IMR-90 (cell line): ENCODE results near the gene CMSS1. TPM values are rescaled to one million over a fixed set of nuclear protein-coding genes. Genes with fewer than 3 reads are reported as not detected.

ENCODE experiments used
- ATAC-seq: fragments of 200-7000 bp; cut with Tn5 transposase; 2 replicates; pipeline ENCODE4 v1.9.1; 2020; ENCODE audit warnings: low read depth, mild to moderate bottlenecking, moderate library complexity
- BruUV-seq: library from RNA; stranded (reverse); fragments of 400-500 nt; replicated peaks from 2 replicates; lab custom pipeline; 2021; lab: Mats Ljungman, UMichigan
- CTCF ChIA-PET: fragments of 300-600 bp; formaldehyde crosslinking; extraction: SDS; loops from one replicate; lab custom pipeline; 2021; ENCODE audit warnings: antibody characterized with exemption; lab: Yijun Ruan, JAX
- POLR2A ChIA-PET: fragments of 300-600 bp; sonication (Branson Sonifier 250); formaldehyde crosslinking; loops from one replicate; lab custom pipeline; 2022; ENCODE audit warnings: antibody characterized with exemption; ENCODE audit not compliant: unreplicated experiment; lab: Charles Lee
- DNase-seq: peaks from one replicate; pipeline ENCODE4 v3.0.0; 2013
- H2AFZ ChIP-seq: replicated peaks from 2 replicates; pipeline ENCODE3; 2013; ENCODE audit warnings: low read length, mild to moderate bottlenecking; ENCODE audit not compliant: poor library complexity
- H2AK5ac ChIP-seq: 2 replicates; pipeline ENCODE4 v1.6.1; 2013; ENCODE audit warnings: low read depth, low read length, inconsistent platforms
- H2AK9ac ChIP-seq: replicated peaks from 2 replicates; pipeline ENCODE3; 2013; ENCODE audit warnings: mild to moderate bottlenecking, low read depth, low read length, moderate library complexity; ENCODE audit not compliant: poor library complexity
- H2BK120ac ChIP-seq: 2 replicates; pipeline ENCODE4 v1.6.1; 2013; ENCODE audit warnings: low read depth, low read length, inconsistent platforms
- H2BK15ac ChIP-seq: 3 replicates; pipeline ENCODE4 v1.6.1; 2013; ENCODE audit warnings: low read depth, low read length, inconsistent platforms
- H2BK20ac ChIP-seq: 2 replicates; pipeline ENCODE4 v1.6.1; 2013; ENCODE audit warnings: low read depth, mild to moderate bottlenecking, inconsistent platforms, low read length, moderate library complexity
- H2BK5ac ChIP-seq: 2 replicates; pipeline ENCODE4 v1.6.1; 2013; ENCODE audit warnings: mild to moderate bottlenecking, low read depth, low read length, inconsistent platforms; ENCODE audit not compliant: poor library complexity, severe bottlenecking
- H3K14ac ChIP-seq: replicated peaks from 2 replicates; pipeline ENCODE4 v1.6.1; 2013; ENCODE audit warnings: low read depth, low read length, inconsistent platforms
- H3K18ac ChIP-seq: 2 replicates; pipeline ENCODE4 v1.6.1; 2013; ENCODE audit warnings: low read depth, low read length, control low read depth
- H3K23ac ChIP-seq: 2 replicates; pipeline ENCODE4 v1.6.1; 2013; ENCODE audit warnings: low read depth, low read length, inconsistent platforms
- H3K27ac ChIP-seq: 2 replicates; pipeline ENCODE4 v1.5.1; 2013; ENCODE audit warnings: mild to moderate bottlenecking, control low read depth, low read length; ENCODE audit not compliant: insufficient read depth
- H3K27me3 ChIP-seq: 2 replicates; pipeline ENCODE4 v1.6.1; 2013; ENCODE audit warnings: low read length; ENCODE audit not compliant: control insufficient read depth, insufficient read depth
- H3K36me3 ChIP-seq: 2 replicates; pipeline ENCODE4 v1.6.1; 2013; ENCODE audit warnings: low read length, mixed read lengths; ENCODE audit not compliant: control insufficient read depth, insufficient read depth
- H3K4ac ChIP-seq: 2 replicates; pipeline ENCODE4 v1.6.1; 2013; ENCODE audit warnings: low read depth, low read length, inconsistent platforms
- H3K4me1 ChIP-seq: 2 replicates; pipeline ENCODE4 v1.6.1; 2013; ENCODE audit warnings: low read length, mixed read lengths; ENCODE audit not compliant: control insufficient read depth, insufficient read depth
- H3K4me2 ChIP-seq: 2 replicates; pipeline ENCODE4 v1.6.1; 2013; ENCODE audit warnings: low read depth, mild to moderate bottlenecking, control low read depth, low read length, moderate library complexity
- H3K4me3 ChIP-seq: 2 replicates; pipeline ENCODE4 v1.5.1; 2013; ENCODE audit warnings: low read depth, mild to moderate bottlenecking, control low read depth, low read length, moderate library complexity; ENCODE audit not compliant: insufficient read depth
- H3K56ac ChIP-seq: 2 replicates; pipeline ENCODE4 v1.6.1; 2013; ENCODE audit warnings: low read length, inconsistent platforms; ENCODE audit not compliant: insufficient read depth; ENCODE audit errors: extremely low read depth
- H3K79me1 ChIP-seq, 2 experiments: 2 replicates each; pipeline ENCODE4 v1.6.1; 2013; ENCODE audit warnings: low read length in 2 of 2, inconsistent platforms in 1 of 2, low read depth in 1 of 2
- H3K9ac ChIP-seq: 2 replicates; pipeline ENCODE4 v1.6.1; 2013; ENCODE audit warnings: low read depth, low read length, control low read depth
- H3K9me1 ChIP-seq: 2 replicates; pipeline ENCODE4 v1.6.1; 2013; ENCODE audit warnings: low read length, inconsistent platforms; ENCODE audit not compliant: insufficient read depth
- H3K9me3 ChIP-seq: 2 replicates; pipeline ENCODE4 v1.6.1; 2013; ENCODE audit warnings: low read length; ENCODE audit not compliant: control insufficient read depth, insufficient read depth
- H4K20me1 ChIP-seq: 2 replicates; pipeline ENCODE4 v1.6.1; 2013; ENCODE audit warnings: low read length, inconsistent platforms; ENCODE audit not compliant: insufficient read depth
- H4K5ac ChIP-seq: 2 replicates; pipeline ENCODE4 v1.6.1; 2013; ENCODE audit warnings: mild to moderate bottlenecking, low read depth, low read length, control low read depth
- H4K8ac ChIP-seq, 2 experiments: 2 replicates each; pipeline ENCODE4 v1.6.1; 2013; ENCODE audit warnings: low read depth in 2 of 2, low read length in 2 of 2, control low read depth in 1 of 2, inconsistent platforms in 1 of 2
- H4K91ac ChIP-seq: 2 replicates; pipeline ENCODE4 v1.6.1; 2013; ENCODE audit warnings: low read depth, low read length, inconsistent platforms; ENCODE audit not compliant: insufficient read depth
- BHLHE40 ChIP-seq: fragments of 150-350 bp; IDR thresholded peaks from 2 replicates; pipeline ENCODE4 v1.6.1; 2016; ENCODE audit warnings: mild to moderate bottlenecking, low read depth, low read length
- CEBPB ChIP-seq: IDR thresholded peaks from 2 replicates; pipeline ENCODE4 v1.6.1; 2012; ENCODE audit warnings: low read depth, low read length, improper control_type of control experiment
- CHD1 ChIP-seq: IDR thresholded peaks from 2 replicates; pipeline ENCODE4 v1.6.1; 2012; ENCODE audit warnings: low read depth, low read length, improper control_type of control experiment
- CTCF ChIP-seq: conservative IDR thresholded peaks from 2 replicates; pipeline ENCODE4 v1.5.1; 2012; ENCODE audit warnings: mild to moderate bottlenecking, low read depth, low read length, improper control_type of control experiment
- MAFK ChIP-seq: IDR thresholded peaks from 2 replicates; pipeline ENCODE4 v1.6.1; 2012; ENCODE audit warnings: low read depth, low read length, improper control_type of control experiment
- MXI1 ChIP-seq: IDR thresholded peaks from 2 replicates; pipeline ENCODE4 v1.6.1; 2012; ENCODE audit warnings: low read depth, mild to moderate bottlenecking, low read length, moderate library complexity, borderline replicate concordance
- NFE2L2 ChIP-seq: fragments of 150-350 bp; IDR thresholded peaks from 2 replicates; pipeline ENCODE4 v1.6.1; 2016; ENCODE audit warnings: low read depth, mild to moderate bottlenecking, low read length
- RAD21 ChIP-seq: IDR thresholded peaks from 2 replicates; pipeline ENCODE4 v1.6.1; 2012; ENCODE audit warnings: low read length, improper control_type of control experiment
- RCOR1 ChIP-seq: IDR thresholded peaks from 2 replicates; pipeline ENCODE4 v1.6.1; 2012; ENCODE audit warnings: mild to moderate bottlenecking, low read length, improper control_type of control experiment; ENCODE audit not compliant: insufficient replicate concordance
- RFX5 ChIP-seq: IDR thresholded peaks from 2 replicates; pipeline ENCODE4 v1.8.0; 2012; ENCODE audit warnings: low read depth, mild to moderate bottlenecking, low read length, moderate library complexity
- SMC3 ChIP-seq: fragments of 150-350 bp; IDR thresholded peaks from 2 replicates; pipeline ENCODE4 v1.6.1; 2016; ENCODE audit warnings: low read depth, mild to moderate bottlenecking, antibody characterized with exemption, low read length, moderate library complexity
- WGBS, 2 experiments: methylation state at CpG; one replicate each; pipeline versions ENCODE4 v1.1.5 to v1.1.7; 2013; ENCODE audit warnings: missing lambda C conversion rate in 2 of 2; ENCODE audit not compliant: insufficient read length in 1 of 2; ENCODE audit errors: extremely low coverage in 2 of 2; 5-methylcytosine and 5-hydroxymethylcytosine counted together
- dilution Hi-C: fragments of 300-500 bp; cut with HindIII; formaldehyde crosslinking; loops from one replicate; pipeline ENCODE4 v1.14.3; 2018; ENCODE audit warnings: low sequenced_read_pairs; ENCODE audit not compliant: unreplicated experiment
- in situ Hi-C: fragments of 300-500 bp; cut with MboI; formaldehyde crosslinking; loops from 3 replicates; pipeline ENCODE4 v1.14.3; 2019; ENCODE audit warnings: low sequenced_read_pairs, inconsistent platforms, mixed read lengths
- intact Hi-C: fragments of 100-400 bp; cut with micrococcal nuclease; formaldehyde crosslinking; loops from 2 replicates; pipeline ENCODE4 v1.10.0; 2022
- polyA plus RNA-seq, 3 experiments: library from polyadenylated mRNA; depleted of rRNA; stranded (reverse); fragments of >200 nt; gene quantifications; 2 replicates each; pipeline ENCODE4 v1.2.3, GENCODE V29; 2012; ENCODE audit warnings: low replicate concordance in 1 of 3
- total RNA-seq: library from RNA; depleted of rRNA; stranded (reverse); fragments of >200 nt; gene quantifications from 2 replicates; pipeline ENCODE4 v1.2.3, GENCODE V29; 2012
- TF ChIP-seq, protein P1 (sequence below): fragments of 150-350 bp; IDR thresholded peaks from 2 replicates; pipeline ENCODE4 v1.6.1; 2017; ENCODE audit warnings: mild to moderate bottlenecking, antibody characterized with exemption, low read length, low read depth
- TF ChIP-seq, protein P2 (sequence below): fragments of 150-350 bp; IDR thresholded peaks from 2 replicates; pipeline ENCODE4 v1.6.1; 2016; ENCODE audit warnings: low read depth, mild to moderate bottlenecking, low read length, moderate library complexity, borderline replicate concordance

Gene CMSS1
- total and polyA plus RNA-seq, 2 of the 4 experiments (the other 2 are of a cell fraction) = 12.5 to 13.6 TPM

- peak overlapping the region; percentile 8; the same call in 1 of the 2 replicates for H2AK5ac ChIP-seq
- H3K4ac ChIP-seq = peak overlapping the region; percentile 86
- H3K23ac ChIP-seq = peak overlapping the region; percentile 14; the same call in 1 of the 2 replicates
- in situ Hi-C loops = loop anchor here (25.0 kb wide), 1 partner anchor 95 kb away; no protein-coding TSS in a partner anchor
- H2BK5ac ChIP-seq = peak overlapping the region; percentile 46
- peak overlapping the region; percentile 37 for H2AK9ac ChIP-seq
- no peaks in the 10 kb centered on the region for H3K9me3 ChIP-seq
- no peak overlapping the region for H3K56ac ChIP-seq
- peak overlapping the region; percentile 43; the same call in 1 of the 2 replicates for H2BK120ac ChIP-seq
- peak; percentile 68 for DNase-seq
- no peak overlapping the region for H3K4me3 ChIP-seq
- dilution Hi-C loops = no loop called here
- H4K20me1 ChIP-seq = no peaks in the 10 kb centered on the region
- peak overlapping the region in 1 of 2 experiments; percentile 58; a peak in 2 of 4 replicates for H4K8ac ChIP-seq
- peak overlapping the region; percentile 38 for H3K4me2 ChIP-seq
- peak overlapping the region; percentile 74 for H3K14ac ChIP-seq
- POLR2A ChIA-PET = interaction anchor here (1.1 kb wide), 1 partner anchor 526 kb away, joined by 4 read pairs; the partner anchor contains the start of gene TMEM45A
- peak overlapping the region; percentile 59; the same call in 1 of the 3 replicates for H2BK15ac ChIP-seq
- peaks cover 13 to 16% of the 10 kb centered on the region in 2 experiments; a peak in 3 of 4 replicates for H3K79me1 ChIP-seq
- H4K91ac ChIP-seq = peak overlapping the region; percentile 48
- no peaks in the 10 kb centered on the region for H3K36me3 ChIP-seq
- 0 out of 2 replicates have a peak overlapping the region, but pooled peaks have one; percentile 76 for H3K18ac ChIP-seq
- intact Hi-C loops = no loop called here
- CTCF ChIA-PET = no interaction called here
- 100% methylated on average over 5 of the region's 7 CpGs; no CpG with 5 or more reads in 1 of the 2 experiments for WGBS, 2 experiments
- H3K27ac ChIP-seq = peak overlapping the region; percentile 64; the same call in 1 of the 2 replicates
- H4K5ac ChIP-seq = peak overlapping the region; percentile 70; the same call in 1 of the 2 replicates
- H2AFZ ChIP-seq = no peak overlapping the region
- peak overlapping the region; percentile 31; the same call in 1 of the 2 replicates for H2BK20ac ChIP-seq
- H3K9ac ChIP-seq = no peak overlapping the region
- peaks cover 6% of the 10 kb centered on the region for H3K9me1 ChIP-seq
- no peaks in the 10 kb centered on the region for H3K27me3 ChIP-seq
- ATAC-seq = peak; percentile 10; the same call in 1 of the 2 replicates
- no TSS peak for BruUV-seq
- peaks cover 19% of the 10 kb centered on the region for H3K4me1 ChIP-seq
- TF ChIP-seq CHD1 (no peak), RAD21 (no peak), RCOR1 (no peak), RFX5 (no peak), CEBPB (no peak), MXI1 (no peak), BHLHE40 (no peak), CTCF (no peak), SMC3 (no peak), NFE2L2 (no peak), MAFK (no peak)
- TF ChIP-seq, protein P1, sequence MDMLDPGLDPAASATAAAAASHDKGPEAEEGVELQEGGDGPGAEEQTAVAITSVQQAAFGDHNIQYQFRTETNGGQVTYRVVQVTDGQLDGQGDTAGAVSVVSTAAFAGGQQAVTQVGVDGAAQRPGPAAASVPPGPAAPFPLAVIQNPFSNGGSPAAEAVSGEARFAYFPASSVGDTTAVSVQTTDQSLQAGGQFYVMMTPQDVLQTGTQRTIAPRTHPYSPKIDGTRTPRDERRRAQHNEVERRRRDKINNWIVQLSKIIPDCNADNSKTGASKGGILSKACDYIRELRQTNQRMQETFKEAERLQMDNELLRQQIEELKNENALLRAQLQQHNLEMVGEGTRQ = no peak
- TF ChIP-seq, protein P2, sequence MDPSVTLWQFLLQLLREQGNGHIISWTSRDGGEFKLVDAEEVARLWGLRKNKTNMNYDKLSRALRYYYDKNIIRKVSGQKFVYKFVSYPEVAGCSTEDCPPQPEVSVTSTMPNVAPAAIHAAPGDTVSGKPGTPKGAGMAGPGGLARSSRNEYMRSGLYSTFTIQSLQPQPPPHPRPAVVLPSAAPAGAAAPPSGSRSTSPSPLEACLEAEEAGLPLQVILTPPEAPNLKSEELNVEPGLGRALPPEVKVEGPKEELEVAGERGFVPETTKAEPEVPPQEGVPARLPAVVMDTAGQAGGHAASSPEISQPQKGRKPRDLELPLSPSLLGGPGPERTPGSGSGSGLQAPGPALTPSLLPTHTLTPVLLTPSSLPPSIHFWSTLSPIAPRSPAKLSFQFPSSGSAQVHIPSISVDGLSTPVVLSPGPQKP = no peak
Observed at GRCh38 chr3:99966662-99967416, 149.2 kb downstream of the CMSS1 start.
